Mucosa of rectum (tissue), 2 donors: ENCODE results near the gene SDK1.

Experiments
- H3K27ac ChIP-seq, 2 donors: one replicate each; pipeline ENCODE4 v1.7.0; 2013; ENCODE audit warnings: inconsistent platforms in 2 of 2, low read depth in 2 of 2, low read length in 2 of 2
- H3K27me3 ChIP-seq, 2 donors: one replicate each; pipeline ENCODE4 v1.7.0; 2013; ENCODE audit warnings: low read length in 2 of 2; ENCODE audit not compliant: control insufficient read depth in 2 of 2, insufficient read depth in 2 of 2
- H3K36me3 ChIP-seq, 2 donors: one replicate each; pipeline ENCODE4 v1.7.0; 2013; ENCODE audit warnings: low read length in 2 of 2; ENCODE audit not compliant: control insufficient read depth in 2 of 2, insufficient read depth in 2 of 2
- H3K4me1 ChIP-seq, 2 donors: one replicate each; pipeline ENCODE4 v1.7.0; 2013; ENCODE audit warnings: low read length in 2 of 2, mild to moderate bottlenecking in 1 of 2; ENCODE audit not compliant: control insufficient read depth in 2 of 2, insufficient read depth in 2 of 2
- H3K4me3 ChIP-seq, 2 donors: one replicate each; pipeline ENCODE4 v1.7.0; 2013; ENCODE audit warnings: low read length in 2 of 2
- H3K9ac ChIP-seq, 2 donors: one replicate each; pipeline ENCODE4 v1.7.0; 2013; ENCODE audit warnings: low read length in 2 of 2, low read depth in 1 of 2, mild to moderate bottlenecking in 1 of 2
- H3K9me3 ChIP-seq, 2 donors: one replicate each; pipeline ENCODE4 v1.7.0; 2013; ENCODE audit warnings: low read length in 2 of 2; ENCODE audit not compliant: control insufficient read depth in 2 of 2
- donor health status: healthy.
- donor health status: Normal muscosa, but diverticular disease.

The SDK1 gene

GRCh38 chr7:3504384-3504783 is 203.3 kb downstream of the SDK1 start:
- H3K27ac ChIP-seq: no peak overlapping the region
- peaks cover 0 to 2% of the 10 kb centered on the region in 2 donors for H3K9me3 ChIP-seq

GRCh38 chr7:3510101-3511020 is 209.3 kb downstream of the SDK1 start:
- H3K9me3 ChIP-seq: no peaks in the 10 kb centered on the region
- no peak overlapping the region for H3K4me3 ChIP-seq
- H3K4me1 ChIP-seq: no peaks in the 10 kb centered on the region

More at GRCh38 chr7:3504384-3504783, 203.3 kb downstream of the SDK1 start:
- Histone ChIP-seq H3K9ac (no peak overlapping the region), H3K27me3 (no peaks in the 10 kb centered on the region), H3K4me1 (no peaks in the 10 kb centered on the region), H3K4me3 (no peak overlapping the region), H3K36me3 (no peaks in the 10 kb centered on the region)

GRCh38 chr7:3517344-3517743 is 216.3 kb downstream of the SDK1 start:
- Histone ChIP-seq H3K4me3 (no peak overlapping the region), H3K9me3 (no peaks in the 10 kb centered on the region), H3K27me3 (no peaks in the 10 kb centered on the region), H3K36me3 (no peaks in the 10 kb centered on the region), H3K9ac (no peak overlapping the region), H3K4me1 (peaks cover 0 to 3% of the 10 kb centered on the region in 2 donors), H3K27ac (no peak overlapping the region)

More at GRCh38 chr7:3510101-3511020, 209.3 kb downstream of the SDK1 start:
- Histone ChIP-seq H3K27ac (no peak overlapping the region), H3K36me3 (no peaks in the 10 kb centered on the region), H3K9ac (no peak overlapping the region), H3K27me3 (no peaks in the 10 kb centered on the region)

- H3K4me3 ChIP-seq: no peak overlapping the region
- H3K36me3 ChIP-seq: no peaks in the 10 kb centered on the region
- no peak overlapping the region for H3K9ac ChIP-seq
- no peak overlapping the region for H3K27ac ChIP-seq
- peaks cover 0 to 3% of the 10 kb centered on the region in 2 donors for H3K4me1 ChIP-seq
- no peaks in the 10 kb centered on the region for H3K27me3 ChIP-seq
- no peaks in the 10 kb centered on the region for H3K9me3 ChIP-seq
These were observed 217.5 kb downstream of the SDK1 start for GRCh38 chr7:3518546-3518945.

GRCh38 chr7:3520206-3520605 is 219.2 kb downstream of the SDK1 start:
- H3K9ac ChIP-seq: no peak overlapping the region
- no peaks in the 10 kb centered on the region for H3K9me3 ChIP-seq
- H3K36me3 ChIP-seq: no peaks in the 10 kb centered on the region
- peak overlapping the region; percentile 61 to 73 for H3K27ac ChIP-seq
- H3K27me3 ChIP-seq: no peaks in the 10 kb centered on the region
- no peak overlapping the region for H3K4me3 ChIP-seq
- H3K4me1 ChIP-seq: peaks cover 0 to 3% of the 10 kb centered on the region in 2 donors

- H3K9me3 ChIP-seq: no peaks in the 10 kb centered on the region
- no peaks in the 10 kb centered on the region for H3K4me1 ChIP-seq
These were observed 226.6 kb downstream of the SDK1 start for GRCh38 chr7:3527496-3528124.

DNA sequence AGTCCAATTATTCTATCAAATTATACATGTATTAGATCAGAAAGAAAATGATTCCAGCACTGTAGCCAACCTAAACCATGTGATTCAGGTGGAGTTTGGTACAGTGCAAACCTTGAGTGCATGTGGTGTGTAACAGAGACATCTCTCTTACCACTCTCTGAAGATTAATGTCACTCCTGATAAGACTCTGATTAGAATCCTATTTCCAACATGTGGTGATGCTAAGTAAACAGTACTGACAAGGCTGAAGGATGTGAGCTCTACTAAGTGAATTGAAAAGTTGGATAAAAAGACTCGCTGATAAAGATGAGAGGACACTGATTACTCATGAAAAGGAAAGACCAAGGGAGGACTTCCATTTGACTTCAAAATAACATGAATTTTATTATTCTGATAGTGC is 232.0 kb downstream of the SDK1 start:
- no peak overlapping the region for H3K4me3 ChIP-seq
- no peaks in the 10 kb centered on the region for H3K4me1 ChIP-seq
- no peak overlapping the region for H3K9ac ChIP-seq
- no peaks in the 10 kb centered on the region for H3K27me3 ChIP-seq
- H3K27ac ChIP-seq: no peak overlapping the region
- no peaks in the 10 kb centered on the region for H3K9me3 ChIP-seq
- no peaks in the 10 kb centered on the region for H3K36me3 ChIP-seq

More at GRCh38 chr7:3527496-3528124, 226.6 kb downstream of the SDK1 start:
- Histone ChIP-seq H3K36me3 (no peaks in the 10 kb centered on the region), H3K27ac (no peak overlapping the region), H3K4me3 (no peak overlapping the region), H3K9ac (no peak overlapping the region), H3K27me3 (no peaks in the 10 kb centered on the region)

GRCh38 chr7:3537210-3537875 is 236.3 kb downstream of the SDK1 start:
- no peaks in the 10 kb centered on the region for H3K9me3 ChIP-seq
- no peaks in the 10 kb centered on the region for H3K4me1 ChIP-seq
- no peak overlapping the region for H3K27ac ChIP-seq
- no peaks in the 10 kb centered on the region for H3K27me3 ChIP-seq
- H3K36me3 ChIP-seq: no peaks in the 10 kb centered on the region
- H3K4me3 ChIP-seq: no peak overlapping the region
- no peak overlapping the region for H3K9ac ChIP-seq

DNA sequence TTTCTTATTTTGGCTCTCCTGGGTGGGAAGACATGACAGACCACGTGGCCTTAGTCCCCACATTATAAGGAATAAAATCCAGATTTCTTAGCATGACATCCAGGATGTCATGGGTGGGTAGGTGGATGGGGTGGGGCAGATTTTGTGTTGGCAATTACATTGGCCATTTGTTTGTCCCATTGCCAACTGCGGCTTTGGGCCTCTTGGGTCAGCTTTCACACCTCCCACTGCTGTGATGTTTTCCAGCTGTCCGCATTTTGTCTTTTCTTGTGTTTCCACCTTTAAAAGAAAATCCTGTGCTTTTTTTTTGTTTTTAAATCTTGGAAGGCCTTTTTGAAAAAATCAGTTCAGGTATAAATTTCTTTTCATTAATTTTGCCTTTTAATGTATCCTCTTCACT is 237.0 kb downstream of the SDK1 start:
- Histone ChIP-seq H3K27ac (no peak overlapping the region), H3K4me1 (no peaks in the 10 kb centered on the region), H3K27me3 (no peaks in the 10 kb centered on the region), H3K9me3 (no peaks in the 10 kb centered on the region), H3K4me3 (no peak overlapping the region), H3K9ac (no peak overlapping the region), H3K36me3 (no peaks in the 10 kb centered on the region)
